NCI-H526 (cell line): ENCODE results near the gene MARCHF10.
"Not testable (repeated sequence)": the region's sequence is repeated elsewhere in the genome, so short reads cannot be mapped to it uniquely, and the experiment has no call there.

Experiments used
- DNase-seq, 2 experiments: peaks; one replicate each; lab custom pipeline; 2025; lab: John Stamatoyannopoulos, UW

Gene MARCHF10

GRCh38 chr17:62807812-62808575 lies at the start of gene MARCHF10:
MARCHF10 (minus strand) TSS chr17:62808314; CDS start chr17:62801735, 6,579 bp downstream.
- DNase-seq: peak; percentile 28 to 82

GRCh38 chr17:62857526-62857925 lies 49.4 kb upstream of the MARCHF10 start:
- no peak for DNase-seq

DNA sequence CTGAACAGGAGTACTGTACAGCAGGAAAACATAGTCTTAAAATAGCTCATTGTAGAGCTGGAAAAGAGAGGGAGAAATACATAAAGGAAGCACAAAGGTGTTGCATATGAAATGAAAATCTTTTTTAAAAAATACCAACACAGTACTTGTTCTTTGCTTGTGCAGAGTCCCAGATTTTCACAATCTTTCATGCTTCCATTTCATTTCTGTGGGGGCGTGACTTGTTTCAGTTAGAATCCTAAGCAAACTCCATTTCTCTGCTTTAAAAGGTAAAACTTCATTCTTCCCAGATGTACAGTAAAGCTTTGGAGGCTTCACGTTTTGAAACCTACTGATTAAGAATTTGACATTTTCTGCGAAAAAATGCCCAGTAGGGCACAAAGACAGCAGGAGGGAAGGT lies 48.5 kb upstream of the MARCHF10 start:
- DNase-seq: no peak

DNA sequence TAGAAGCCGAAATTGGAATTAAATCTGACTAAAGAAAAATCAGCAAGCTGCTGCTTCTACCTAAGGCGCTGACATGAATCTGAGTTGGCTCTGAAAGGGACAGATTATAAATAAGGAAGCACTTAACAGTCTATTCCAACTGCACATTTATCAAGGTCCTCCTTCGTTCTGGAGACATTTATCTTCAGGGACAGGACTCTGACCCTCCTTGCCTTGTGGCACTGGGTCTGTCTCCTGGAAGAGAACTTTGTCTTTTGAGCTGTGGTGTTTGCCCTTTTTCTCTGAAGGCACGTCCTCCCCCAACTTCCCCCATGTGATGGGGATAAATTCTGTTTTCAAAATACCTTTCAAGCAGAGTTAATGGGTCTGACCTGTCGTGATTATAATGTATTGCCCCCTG lies 47.0 kb upstream of the MARCHF10 start:
- no peak for DNase-seq

DNA sequence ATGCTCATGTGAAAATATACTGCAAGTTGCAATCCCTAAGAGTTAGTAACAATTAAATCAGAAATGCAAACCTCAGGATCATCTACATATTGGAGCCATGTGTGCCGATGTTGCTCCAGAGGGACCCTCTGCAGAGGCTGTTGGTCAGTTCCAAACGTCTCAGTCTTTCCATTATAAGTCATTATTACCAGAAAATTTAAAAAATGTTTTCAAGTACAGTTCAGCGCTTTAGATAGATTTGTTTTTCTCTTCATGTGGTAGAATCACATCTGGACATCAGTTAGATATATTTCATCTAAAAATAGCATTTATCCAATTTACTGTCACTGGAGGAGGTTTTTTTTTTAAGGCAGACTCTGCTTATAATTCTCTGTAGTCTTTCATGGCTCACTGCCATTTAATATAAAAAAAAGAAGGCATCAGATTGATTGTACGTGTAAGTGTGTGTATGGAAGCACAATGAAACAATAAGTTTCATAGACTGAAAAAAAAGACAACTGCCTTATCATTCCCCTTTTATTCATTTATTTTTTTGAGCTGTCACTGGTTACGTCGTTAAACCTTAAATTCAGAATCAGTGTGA lies 46.1 kb upstream of the MARCHF10 start:
- DNase-seq: no peak

DNA sequence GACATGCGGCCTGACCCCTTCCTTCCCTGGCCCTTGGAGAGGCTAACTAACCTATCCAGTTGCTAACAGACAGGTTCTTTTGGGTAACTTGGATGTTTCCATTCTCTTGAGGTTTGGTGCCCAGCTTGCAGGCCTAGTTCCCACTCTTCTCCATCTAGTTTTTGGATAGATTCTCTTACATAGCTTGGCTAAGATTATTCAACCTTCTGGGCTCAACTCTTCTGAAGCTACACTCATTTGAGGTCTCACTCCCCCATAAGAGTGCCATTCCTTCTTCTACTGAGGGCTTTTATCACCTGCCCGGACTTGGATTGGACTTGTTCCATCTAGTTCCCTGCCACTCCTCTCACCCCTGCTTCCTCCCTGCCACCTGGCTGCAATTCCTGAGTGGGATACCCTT lies 44.1 kb upstream of the MARCHF10 start:
- DNase-seq: no peak

DNA sequence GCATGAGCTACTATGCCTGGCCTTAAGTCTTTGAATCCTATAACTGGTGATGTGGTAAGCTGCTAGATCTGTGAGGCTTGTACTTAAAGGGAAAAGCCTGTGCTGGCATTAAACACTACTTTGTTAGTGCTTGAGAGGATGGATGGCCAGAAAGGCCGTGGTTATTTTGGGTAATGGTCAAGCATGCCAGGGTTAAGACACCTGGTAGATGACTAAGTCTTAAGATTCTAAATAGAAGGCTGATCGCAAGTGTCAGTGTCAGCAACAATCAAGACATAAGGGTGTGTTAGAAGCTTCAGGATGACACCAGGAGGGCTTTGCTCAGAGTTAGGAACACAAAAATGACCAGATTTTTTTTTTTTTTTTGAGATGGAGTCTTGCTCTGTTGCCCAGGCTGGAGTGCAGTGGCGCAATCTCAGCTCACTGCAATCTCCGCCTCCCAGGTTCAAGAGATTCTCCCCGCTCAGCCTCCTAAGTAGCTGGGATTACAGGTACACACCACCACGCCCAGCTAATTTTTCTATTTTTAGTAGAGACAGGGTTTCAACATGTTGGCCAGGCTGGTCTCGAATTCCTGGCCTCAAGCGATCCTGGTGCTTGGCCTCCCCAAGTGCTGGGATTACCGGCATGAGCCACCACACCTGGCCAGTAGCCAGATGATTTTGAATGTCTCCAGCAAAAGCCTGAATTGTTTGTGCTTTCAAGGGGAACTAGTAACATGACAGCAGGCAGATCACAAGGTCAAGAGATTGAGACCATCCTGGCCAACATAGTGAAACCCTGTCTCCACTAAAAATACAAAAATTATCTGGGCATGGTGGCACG lies 41.7 kb upstream of the MARCHF10 start:
- not testable (repeated sequence) for DNase-seq

GRCh38 chr17:62848334-62848733 lies 40.2 kb upstream of the MARCHF10 start:
- no peak for DNase-seq

GRCh38 chr17:62847426-62847825 lies 39.3 kb upstream of the MARCHF10 start:
- no peak for DNase-seq

DNA sequence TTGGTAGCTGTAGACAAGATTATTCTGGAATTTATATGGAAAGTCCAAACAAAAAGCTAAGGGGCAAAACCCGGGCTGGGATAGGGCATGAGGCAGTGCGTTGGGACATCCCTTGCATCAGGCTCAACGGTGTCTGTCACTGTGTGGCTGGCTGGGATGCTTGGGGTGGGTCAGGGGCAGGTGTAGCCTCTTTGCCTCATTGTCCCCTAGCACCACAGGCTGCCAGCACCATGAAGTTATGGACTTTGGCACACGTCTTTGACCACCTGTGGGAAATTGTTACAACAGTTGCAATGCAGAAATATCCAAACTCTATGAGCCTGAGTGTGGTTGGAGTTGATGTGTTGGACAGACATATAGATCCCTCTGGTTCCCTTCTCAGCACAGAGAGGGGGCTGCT lies 32.8 kb upstream of the MARCHF10 start:
- DNase-seq: no peak

GRCh38 chr17:62833816-62834215 lies 25.7 kb upstream of the MARCHF10 start:
- not testable (repeated sequence) for DNase-seq

- no peak for DNase-seq
These were observed 24.3 kb upstream of the MARCHF10 start for GRCh38 chr17:62832405-62832804.

GRCh38 chr17:62831066-62831465 lies 23.0 kb upstream of the MARCHF10 start:
- DNase-seq: not testable (repeated sequence)

DNA sequence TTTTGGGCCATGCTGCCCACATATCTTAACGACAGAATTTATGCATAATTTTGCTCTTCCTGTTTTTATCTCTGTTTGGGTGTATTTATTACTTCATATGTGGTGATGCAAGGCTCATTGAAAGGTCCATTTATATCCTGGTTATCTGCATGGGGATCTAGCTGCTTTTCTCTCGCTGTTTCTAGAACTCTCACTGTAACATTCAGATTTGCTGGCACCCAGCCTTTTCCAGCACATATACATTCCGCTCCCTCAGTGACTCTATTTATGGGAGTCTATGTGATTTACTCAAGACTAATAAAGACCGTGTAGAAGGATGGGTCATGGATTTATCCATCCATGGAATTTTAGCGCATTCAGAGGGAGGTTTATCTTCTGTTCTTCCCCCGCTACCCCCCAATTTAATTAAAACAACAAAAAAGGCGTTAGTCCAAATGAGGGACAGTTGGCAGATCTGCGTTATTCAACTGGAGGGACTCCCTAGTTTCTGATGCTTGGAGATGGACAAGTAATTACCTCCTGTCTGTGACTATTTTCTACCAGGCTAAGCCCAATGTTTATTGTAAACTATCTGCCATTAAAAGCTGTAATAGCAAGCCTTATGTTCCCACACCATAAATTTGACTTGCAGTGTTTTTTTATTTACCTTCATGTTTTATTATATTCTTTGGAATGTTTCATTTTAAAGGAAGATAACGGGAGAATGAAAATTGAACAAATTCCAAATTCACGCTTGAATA lies 19.8 kb upstream of the MARCHF10 start:
- no peak for DNase-seq

- no peak for DNase-seq
These were observed 18.8 kb upstream of the MARCHF10 start for GRCh38 chr17:62826956-62827355.

DNA sequence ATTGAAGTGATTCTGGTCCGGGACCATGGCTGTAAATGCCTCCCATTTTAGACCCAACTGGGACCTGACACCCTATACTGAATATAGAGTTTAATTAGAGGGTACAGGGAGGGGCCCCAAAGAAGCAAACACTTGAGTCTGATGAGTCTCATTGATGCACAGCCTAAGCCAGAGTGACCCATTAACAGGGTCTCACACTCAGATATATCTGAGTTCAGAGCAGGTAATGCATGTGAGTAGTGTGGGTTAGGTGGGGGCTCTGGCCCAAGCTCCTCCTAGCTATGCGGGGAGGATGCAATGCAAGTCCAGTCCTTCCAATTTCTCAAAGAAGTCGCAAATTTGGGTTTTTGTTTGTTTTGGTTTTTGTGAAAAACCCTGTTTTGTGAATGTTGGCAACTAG lies 17.1 kb upstream of the MARCHF10 start:
- no peak for DNase-seq

GRCh38 chr17:62824290-62825131 lies 16.4 kb upstream of the MARCHF10 start:
- DNase-seq: no peak

GRCh38 chr17:62823111-62823893 lies 15.2 kb upstream of the MARCHF10 start:
- DNase-seq: no peak

- DNase-seq: no peak
These were observed 14.2 kb upstream of the MARCHF10 start for GRCh38 chr17:62822080-62822904.
